ENCODE measurements around the gene PTGDR2.
A peak's percentile ranks its signal among the peaks of the same experiment; 100 is the strongest.

PTGDR2 gene

DNA sequence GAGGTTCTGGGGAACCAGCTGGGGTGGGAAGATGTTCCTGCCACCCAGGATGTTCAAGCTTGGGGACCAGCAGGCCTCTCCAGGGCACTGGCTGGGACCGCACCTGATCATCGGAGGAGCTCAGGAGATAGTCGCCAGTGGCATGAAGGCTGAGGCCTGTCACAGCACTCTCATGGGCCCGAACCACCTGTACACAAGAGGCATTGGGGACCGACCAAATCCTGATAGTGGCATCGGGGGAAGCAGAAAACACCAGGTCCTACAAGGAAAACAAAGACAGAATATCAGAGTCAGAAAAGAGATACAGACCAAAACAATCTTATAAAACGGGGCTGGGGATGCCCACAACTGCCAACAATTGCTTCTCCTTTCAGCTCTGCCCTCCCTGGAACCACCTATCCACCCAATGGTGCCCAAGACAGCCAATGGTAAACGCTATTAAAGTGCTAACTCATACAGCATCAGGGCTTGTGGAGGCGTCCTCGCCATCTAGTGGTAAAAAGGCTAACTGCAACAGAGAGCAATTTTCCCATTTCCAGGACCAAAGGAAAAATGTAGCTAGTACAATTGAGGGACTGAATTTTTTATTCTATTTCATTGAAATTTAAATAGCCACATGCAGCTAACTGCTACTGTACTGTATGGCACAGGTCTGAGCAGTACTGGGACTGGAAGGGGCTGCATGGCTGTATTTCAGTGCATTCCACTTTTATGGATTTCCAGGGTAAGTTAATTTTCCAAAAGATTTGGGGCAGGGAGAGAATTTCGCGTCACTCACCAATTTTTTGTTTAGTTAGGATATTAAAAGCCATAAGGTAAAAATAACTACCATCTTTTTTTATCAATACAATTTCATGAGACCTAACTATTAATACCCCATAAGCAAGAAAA lies 43.5 kb upstream of the PTGDR2 start:
- Histone ChIP-seq H3K27ac (peak overlapping the region; percentile 39), H3K4me3 (ENCODE audit: low read depth, low read length) (no peak overlapping the region), H3K27me3 (replicated peaks) (no peaks in the 10 kb centered on the region), H3K36me3 (replicated peaks) (peaks cover 74% of the 10 kb centered on the region)
- DNase-seq, result peak; percentile 68
- in situ Hi-C loops (cut with HindIII; ENCODE audit: low pct_ligation_motif_present, low sequenced_read_pairs), result no loop called here
- TF ChIP-seq, protein P1, sequence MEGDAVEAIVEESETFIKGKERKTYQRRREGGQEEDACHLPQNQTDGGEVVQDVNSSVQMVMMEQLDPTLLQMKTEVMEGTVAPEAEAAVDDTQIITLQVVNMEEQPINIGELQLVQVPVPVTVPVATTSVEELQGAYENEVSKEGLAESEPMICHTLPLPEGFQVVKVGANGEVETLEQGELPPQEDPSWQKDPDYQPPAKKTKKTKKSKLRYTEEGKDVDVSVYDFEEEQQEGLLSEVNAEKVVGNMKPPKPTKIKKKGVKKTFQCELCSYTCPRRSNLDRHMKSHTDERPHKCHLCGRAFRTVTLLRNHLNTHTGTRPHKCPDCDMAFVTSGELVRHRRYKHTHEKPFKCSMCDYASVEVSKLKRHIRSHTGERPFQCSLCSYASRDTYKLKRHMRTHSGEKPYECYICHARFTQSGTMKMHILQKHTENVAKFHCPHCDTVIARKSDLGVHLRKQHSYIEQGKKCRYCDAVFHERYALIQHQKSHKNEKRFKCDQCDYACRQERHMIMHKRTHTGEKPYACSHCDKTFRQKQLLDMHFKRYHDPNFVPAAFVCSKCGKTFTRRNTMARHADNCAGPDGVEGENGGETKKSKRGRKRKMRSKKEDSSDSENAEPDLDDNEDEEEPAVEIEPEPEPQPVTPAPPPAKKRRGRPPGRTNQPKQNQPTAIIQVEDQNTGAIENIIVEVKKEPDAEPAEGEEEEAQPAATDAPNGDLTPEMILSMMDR (IDR thresholded peaks at IDR 0.05; ENCODE audit: low read depth, low read length, missing control alignments), result peak; percentile 97

DNA sequence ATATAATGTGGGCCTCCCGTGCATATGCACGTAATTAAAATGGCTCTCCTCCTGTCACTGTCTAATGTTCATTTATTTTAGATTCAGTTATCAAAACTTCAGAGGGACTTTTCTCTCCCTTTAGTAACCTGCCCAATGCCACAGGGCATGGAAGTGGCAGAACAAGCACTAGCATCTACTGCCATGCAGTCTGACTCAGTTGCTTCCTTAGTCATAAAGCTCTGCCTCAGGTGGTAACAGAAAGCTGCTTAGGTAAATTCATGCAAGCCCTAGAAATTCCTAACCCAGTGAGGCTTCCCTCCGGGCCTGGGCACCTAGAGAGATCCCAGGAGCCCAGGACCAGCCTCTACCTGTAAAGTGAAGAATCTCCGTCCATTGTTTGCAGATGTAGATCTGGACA lies 41.7 kb upstream of the PTGDR2 start:
- Histone ChIP-seq H3K36me3 (replicated peaks) (peaks cover 78% of the 10 kb centered on the region), H3K27me3 (replicated peaks) (no peaks in the 10 kb centered on the region), H3K4me3 (ENCODE audit: low read depth, low read length) (no peak overlapping the region), H3K27ac (no peak overlapping the region)
- in situ Hi-C loops (cut with HindIII; ENCODE audit: low pct_ligation_motif_present, low sequenced_read_pairs), result no loop called here
- no peak for DNase-seq
- TF ChIP-seq, protein P1 (IDR thresholded peaks at IDR 0.05; ENCODE audit: low read depth, low read length, missing control alignments), result no peak

GRCh38 chr11:60895687-60896086 lies 39.9 kb upstream of the PTGDR2 start:
- TF ChIP-seq, protein P1 (IDR thresholded peaks at IDR 0.05; ENCODE audit: low read depth, low read length, missing control alignments), result no peak
- H3K27ac ChIP-seq, result no peak overlapping the region
- DNase-seq, result no peak
- H3K27me3 ChIP-seq (replicated peaks), result no peaks in the 10 kb centered on the region
- H3K4me3 ChIP-seq (ENCODE audit: low read depth, low read length), result no peak overlapping the region
- H3K36me3 ChIP-seq (replicated peaks), result peaks cover 63% of the 10 kb centered on the region
- in situ Hi-C loops (cut with HindIII; ENCODE audit: low pct_ligation_motif_present, low sequenced_read_pairs), result no loop called here

GRCh38 chr11:60891103-60891741 lies 35.5 kb upstream of the PTGDR2 start:
- no peak overlapping the region for H3K27ac ChIP-seq
- peak; percentile 59 for DNase-seq
- no peaks in the 10 kb centered on the region for H3K27me3 ChIP-seq (replicated peaks)
- in situ Hi-C loops (cut with HindIII; ENCODE audit: low pct_ligation_motif_present, low sequenced_read_pairs), result no loop called here
- TF ChIP-seq, protein P1 (IDR thresholded peaks at IDR 0.05; ENCODE audit: low read depth, low read length, missing control alignments), result no peak
- no peak overlapping the region for H3K4me3 ChIP-seq (ENCODE audit: low read depth, low read length)
- H3K36me3 ChIP-seq (replicated peaks), result peaks cover 22% of the 10 kb centered on the region

- TF ChIP-seq, protein P1 (IDR thresholded peaks at IDR 0.05; ENCODE audit: low read depth, low read length, missing control alignments), result no peak
- H3K27me3 ChIP-seq (replicated peaks), result no peaks in the 10 kb centered on the region
- peaks cover 18% of the 10 kb centered on the region for H3K36me3 ChIP-seq (replicated peaks)
- in situ Hi-C loops (cut with HindIII; ENCODE audit: low pct_ligation_motif_present, low sequenced_read_pairs), result no loop called here
- no peak for DNase-seq
- H3K27ac ChIP-seq, result no peak overlapping the region
- no peak overlapping the region for H3K4me3 ChIP-seq (ENCODE audit: low read depth, low read length)
Observed at GRCh38 chr11:60890696-60891095, 34.9 kb upstream of the PTGDR2 start.

Data from brain microvascular endothelial cell (primary cell).